Neural cell (in vitro differentiated cells): ENCODE data around the gene SEMA4F.

Source experiments
- EP300 ChIP-seq: fragments of 450-650 bp; conservative IDR thresholded peaks from 2 replicates; pipeline ENCODE4 v1.6.1; 2014; ENCODE audit warnings: antibody characterized with exemption, mild to moderate bottlenecking, moderate library complexity; ENCODE audit not compliant: poor library complexity, severe bottlenecking
- EZH2 ChIP-seq: fragments of 200-600, 300-800 bp; shearing (Covaris generic), sonication (generic); IDR thresholded peaks from 2 replicates; pipeline ENCODE4 v1.6.1; 2014; ENCODE audit warnings: antibody characterized with exemption, low read length, borderline replicate concordance, mild to moderate bottlenecking; ENCODE audit not compliant: insufficient read depth, poor library complexity, severe bottlenecking
- MXI1 ChIP-seq: fragments of 450-650 bp; conservative IDR thresholded peaks from 2 replicates; pipeline ENCODE4 v1.6.1; 2014; ENCODE audit warnings: antibody characterized with exemption, mild to moderate bottlenecking; ENCODE audit not compliant: poor library complexity, severe bottlenecking
- POLR2AphosphoS5 ChIP-seq: IDR thresholded peaks from 2 replicates; pipeline ENCODE4 v1.6.1; 2012
- RAD21 ChIP-seq: fragments of 450-650 bp; conservative IDR thresholded peaks from 2 replicates; pipeline ENCODE4 v1.6.1; 2014; ENCODE audit warnings: antibody characterized with exemption, mild to moderate bottlenecking, moderate library complexity
- SMC3 ChIP-seq: fragments of 450-650 bp; conservative IDR thresholded peaks from 2 replicates; pipeline ENCODE4 v1.6.1; 2014; ENCODE audit warnings: antibody characterized with exemption, mild to moderate bottlenecking, moderate library complexity; ENCODE audit not compliant: poor library complexity
- TAF1 ChIP-seq: IDR thresholded peaks from 2 replicates; pipeline ENCODE4 v1.6.1; 2012; ENCODE audit warnings: low read depth
- TF ChIP-seq, protein P1 (sequence below): fragments of 450-650 bp; IDR thresholded peaks from 2 replicates; pipeline ENCODE4 v1.5.1; 2014; ENCODE audit warnings: antibody characterized with exemption, mild to moderate bottlenecking, moderate library complexity; ENCODE audit not compliant: poor library complexity, severe bottlenecking
- TF ChIP-seq, protein P2 (sequence below): IDR thresholded peaks from 2 replicates; pipeline ENCODE4 v1.6.1; 2012; ENCODE audit warnings: borderline replicate concordance

DNA sequence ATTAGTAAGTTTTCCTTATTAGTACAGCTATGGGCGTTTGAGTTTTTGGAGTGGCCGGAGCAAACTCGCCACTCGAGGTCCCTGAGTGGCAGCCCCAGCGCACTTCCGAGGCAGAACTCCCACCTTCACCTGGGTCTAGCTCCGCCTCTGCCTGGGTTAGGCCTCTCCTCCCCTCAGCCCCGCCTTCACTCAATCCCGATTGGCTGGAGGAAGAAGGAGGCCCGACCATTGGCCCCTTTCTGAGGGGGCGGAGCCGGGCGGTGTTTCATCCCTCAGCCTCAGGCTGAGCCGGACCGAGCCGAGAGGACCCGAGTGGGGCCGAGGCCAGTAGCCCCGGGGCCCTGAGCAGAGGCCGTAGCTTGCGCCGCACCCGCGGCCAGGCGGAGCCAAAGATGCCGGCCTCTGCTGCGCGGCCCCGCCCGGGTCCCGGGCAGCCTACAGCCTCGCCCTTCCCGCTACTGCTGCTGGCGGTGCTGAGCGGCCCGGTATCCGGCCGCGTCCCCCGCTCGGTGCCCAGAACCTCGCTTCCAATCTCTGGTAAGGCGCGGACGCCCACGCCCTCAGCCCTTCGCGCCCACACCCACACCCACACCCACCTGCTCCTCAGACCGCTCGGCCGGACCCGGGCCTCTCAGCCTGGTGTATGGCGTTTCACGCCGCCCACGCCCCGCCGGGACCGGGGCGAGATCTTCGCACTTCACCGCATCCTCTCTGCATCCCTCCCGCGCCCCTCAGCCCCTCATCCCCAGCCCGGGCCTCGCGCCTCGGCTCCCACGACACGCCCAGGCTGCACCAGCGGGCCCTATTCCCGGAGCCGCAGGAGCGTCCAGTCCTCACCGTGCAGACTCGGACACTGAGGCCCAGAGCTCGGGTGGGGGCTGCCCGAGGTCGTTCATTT, at the start of gene SEMA4F:
- TF ChIP-seq, protein P1, sequence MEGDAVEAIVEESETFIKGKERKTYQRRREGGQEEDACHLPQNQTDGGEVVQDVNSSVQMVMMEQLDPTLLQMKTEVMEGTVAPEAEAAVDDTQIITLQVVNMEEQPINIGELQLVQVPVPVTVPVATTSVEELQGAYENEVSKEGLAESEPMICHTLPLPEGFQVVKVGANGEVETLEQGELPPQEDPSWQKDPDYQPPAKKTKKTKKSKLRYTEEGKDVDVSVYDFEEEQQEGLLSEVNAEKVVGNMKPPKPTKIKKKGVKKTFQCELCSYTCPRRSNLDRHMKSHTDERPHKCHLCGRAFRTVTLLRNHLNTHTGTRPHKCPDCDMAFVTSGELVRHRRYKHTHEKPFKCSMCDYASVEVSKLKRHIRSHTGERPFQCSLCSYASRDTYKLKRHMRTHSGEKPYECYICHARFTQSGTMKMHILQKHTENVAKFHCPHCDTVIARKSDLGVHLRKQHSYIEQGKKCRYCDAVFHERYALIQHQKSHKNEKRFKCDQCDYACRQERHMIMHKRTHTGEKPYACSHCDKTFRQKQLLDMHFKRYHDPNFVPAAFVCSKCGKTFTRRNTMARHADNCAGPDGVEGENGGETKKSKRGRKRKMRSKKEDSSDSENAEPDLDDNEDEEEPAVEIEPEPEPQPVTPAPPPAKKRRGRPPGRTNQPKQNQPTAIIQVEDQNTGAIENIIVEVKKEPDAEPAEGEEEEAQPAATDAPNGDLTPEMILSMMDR = no peak
- TF ChIP-seq RAD21 (no peak), EZH2 (no peak), POLR2AphosphoS5 (peak; percentile 83), SMC3 (no peak), TAF1 (no peak), MXI1 (peak; percentile 47), EP300 (no peak)
- TF ChIP-seq, protein P2, sequence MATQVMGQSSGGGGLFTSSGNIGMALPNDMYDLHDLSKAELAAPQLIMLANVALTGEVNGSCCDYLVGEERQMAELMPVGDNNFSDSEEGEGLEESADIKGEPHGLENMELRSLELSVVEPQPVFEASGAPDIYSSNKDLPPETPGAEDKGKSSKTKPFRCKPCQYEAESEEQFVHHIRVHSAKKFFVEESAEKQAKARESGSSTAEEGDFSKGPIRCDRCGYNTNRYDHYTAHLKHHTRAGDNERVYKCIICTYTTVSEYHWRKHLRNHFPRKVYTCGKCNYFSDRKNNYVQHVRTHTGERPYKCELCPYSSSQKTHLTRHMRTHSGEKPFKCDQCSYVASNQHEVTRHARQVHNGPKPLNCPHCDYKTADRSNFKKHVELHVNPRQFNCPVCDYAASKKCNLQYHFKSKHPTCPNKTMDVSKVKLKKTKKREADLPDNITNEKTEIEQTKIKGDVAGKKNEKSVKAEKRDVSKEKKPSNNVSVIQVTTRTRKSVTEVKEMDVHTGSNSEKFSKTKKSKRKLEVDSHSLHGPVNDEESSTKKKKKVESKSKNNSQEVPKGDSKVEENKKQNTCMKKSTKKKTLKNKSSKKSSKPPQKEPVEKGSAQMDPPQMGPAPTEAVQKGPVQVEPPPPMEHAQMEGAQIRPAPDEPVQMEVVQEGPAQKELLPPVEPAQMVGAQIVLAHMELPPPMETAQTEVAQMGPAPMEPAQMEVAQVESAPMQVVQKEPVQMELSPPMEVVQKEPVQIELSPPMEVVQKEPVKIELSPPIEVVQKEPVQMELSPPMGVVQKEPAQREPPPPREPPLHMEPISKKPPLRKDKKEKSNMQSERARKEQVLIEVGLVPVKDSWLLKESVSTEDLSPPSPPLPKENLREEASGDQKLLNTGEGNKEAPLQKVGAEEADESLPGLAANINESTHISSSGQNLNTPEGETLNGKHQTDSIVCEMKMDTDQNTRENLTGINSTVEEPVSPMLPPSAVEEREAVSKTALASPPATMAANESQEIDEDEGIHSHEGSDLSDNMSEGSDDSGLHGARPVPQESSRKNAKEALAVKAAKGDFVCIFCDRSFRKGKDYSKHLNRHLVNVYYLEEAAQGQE = peak; percentile 31
